HepG2 (cell line): ENCODE data around the gene EIF1. TPM values are rescaled to one million over a fixed set of nuclear protein-coding genes. Genes with fewer than 3 reads are reported as not detected.

Experiments used
- ATAC-seq: fragments of 200-7000 bp; cut with Tn5 transposase; 3 replicates; pipeline ENCODE4 v1.9.1; 2020; ENCODE audit warnings: mild to moderate bottlenecking, moderate library complexity
- Bru-seq: library from RNA; stranded (reverse); fragments of 400-500 nt; gene quantifications from one replicate; lab custom pipeline; 2021; lab: Mats Ljungman, UMichigan
- BruChase-seq, 2 experiments: library from RNA; stranded (reverse); fragments of 400-500 nt; gene quantifications; one replicate each; lab custom pipeline; 2021; lab: Mats Ljungman, UMichigan
- BruUV-seq: library from RNA; stranded (reverse); fragments of 400-500 nt; replicated peaks from 2 replicates; lab custom pipeline; 2021; lab: Mats Ljungman, UMichigan
- CTCF ChIA-PET: fragments of 300-600 bp; formaldehyde crosslinking; extraction: SDS; loops from one replicate; lab custom pipeline; 2021; ENCODE audit warnings: low total read pairs, inconsistent platforms, low intra/inter-chr PET ratio; lab: Yijun Ruan, JAX
- POLR2A ChIA-PET: fragments of 350-600 bp; sonication (Branson Sonifier 250); formaldehyde crosslinking; loops from one replicate; lab custom pipeline; 2020; ENCODE audit warnings: antibody characterized with exemption, inconsistent platforms; lab: Yijun Ruan, JAX
- DNase-seq: peaks from one replicate; pipeline ENCODE4 v3.0.0-alpha.2; 2015; ENCODE audit warnings: low spot score
- FAIRE-seq: peaks from 3 replicates; lab custom pipeline; 2011; peaks lifted over from hg19 to GRCh38; lab: Jason Lieb, UNC
- H2AFZ ChIP-seq: one replicate; pipeline ENCODE4 v1.6.1; 2011; ENCODE audit warnings: low read length, inconsistent platforms
- H3K27ac ChIP-seq: fragments of 300-600 bp; 3 replicates; pipeline ENCODE4 v1.8.0; 2011; ENCODE audit warnings: mixed run types, mild to moderate bottlenecking, mixed read lengths, low read length, inconsistent platforms; ENCODE audit not compliant: insufficient read depth; ENCODE audit errors: extremely low read length
- H3K27me3 ChIP-seq, 2 experiments: fragments of 200-600 bp in 1 of 2; 2 replicates in 1 of 2; 3 replicates in 1 of 2; pipeline versions ENCODE4 v1.6.0 to v1.8.0; 2011; ENCODE audit warnings: low read length in 2 of 2, mild to moderate bottlenecking in 2 of 2, moderate library complexity in 2 of 2, inconsistent platforms in 1 of 2; ENCODE audit not compliant: insufficient read depth in 2 of 2, control insufficient read depth in 1 of 2
- H3K36me3 ChIP-seq, 2 experiments: fragments of 200-600 bp in 1 of 2; replicated peaks in 1 of 2; 2 replicates in 1 of 2; 3 replicates in 1 of 2; pipeline versions ENCODE4 v1.5.1 to v1.8.0; 2011; ENCODE audit warnings: low read length in 2 of 2, inconsistent platforms in 1 of 2; ENCODE audit not compliant: insufficient read depth in 2 of 2, control insufficient read depth in 1 of 2
- H3K4me1 ChIP-seq: 2 replicates; pipeline ENCODE4 v1.5.1; 2012; ENCODE audit warnings: low read length, inconsistent platforms; ENCODE audit not compliant: insufficient read depth
- H3K4me2 ChIP-seq: 2 replicates; pipeline ENCODE4 v1.6.0; 2011; ENCODE audit warnings: low read depth, low read length, inconsistent platforms
- H3K4me3 ChIP-seq, 3 experiments: fragments of 200-600 bp in 1 of 3; sonication (generic), shearing (Covaris generic) in 1 of 3; replicated peaks in 1 of 3; 2 replicates each; pipeline ENCODE4 v1.5.1; 2011 to 2016; ENCODE audit warnings: low read length in 3 of 3, inconsistent platforms in 2 of 3, low read depth in 2 of 3, mild to moderate bottlenecking in 2 of 3, control low read depth in 1 of 3, mixed read lengths in 1 of 3; ENCODE audit not compliant: insufficient read depth in 1 of 3
- H3K79me2 ChIP-seq: one replicate; pipeline ENCODE4 v1.6.1; 2011; ENCODE audit warnings: low read length, inconsistent platforms; ENCODE audit not compliant: insufficient read depth
- H3K9ac ChIP-seq: 2 replicates; pipeline ENCODE4 v1.6.0; 2011; ENCODE audit warnings: mild to moderate bottlenecking, low read depth, low read length, inconsistent platforms; ENCODE audit not compliant: insufficient read depth
- H3K9me3 ChIP-seq: 2 replicates; pipeline ENCODE4 v1.5.1; 2012; ENCODE audit warnings: mild to moderate bottlenecking, low read length
- H4K20me1 ChIP-seq: 2 replicates; pipeline ENCODE4 v1.6.0; 2011; ENCODE audit warnings: inconsistent platforms, mild to moderate bottlenecking, low read length, moderate library complexity; ENCODE audit not compliant: insufficient read depth
- MED1 ChIP-seq: sonication (generic); formaldehyde crosslinking; IDR thresholded peaks from 2 replicates; pipeline ENCODE4 v1.4.0; 2020; ENCODE audit warnings: missing genetic modification reagents
- SNAPC2 ChIP-seq: sonication (generic); formaldehyde crosslinking; IDR thresholded peaks from 2 replicates; pipeline ENCODE4 v1.8.1; 2022; ENCODE audit warnings: mild to moderate bottlenecking, missing genetic modification reagents
- THAP11 ChIP-seq: IDR thresholded peaks from 2 replicates; pipeline ENCODE4 v1.6.1; 2016; ENCODE audit warnings: missing biosample characterization, missing genetic modification reagents
- THAP8 ChIP-seq: sonication (generic); formaldehyde crosslinking; IDR thresholded peaks from 2 replicates; pipeline ENCODE4 v1.5.1; 2020; ENCODE audit warnings: missing genetic modification reagents, mild to moderate bottlenecking, borderline replicate concordance
- ZKSCAN8 ChIP-seq: IDR thresholded peaks from 2 replicates; pipeline ENCODE4 v1.6.1; 2016; ENCODE audit warnings: borderline replicate concordance, missing genetic modification reagents, missing compliant biosample characterization
- ZNF253 ChIP-seq: sonication (generic); formaldehyde crosslinking; IDR thresholded peaks from 2 replicates; pipeline ENCODE4 v1.8.0; 2022; ENCODE audit warnings: mild to moderate bottlenecking, missing genetic modification reagents, borderline replicate concordance
- ZNF382 ChIP-seq: sonication (generic); formaldehyde crosslinking; IDR thresholded peaks from 2 replicates; pipeline ENCODE4 v1.5.0; 2020; ENCODE audit warnings: missing genetic modification reagents, mild to moderate bottlenecking, borderline replicate concordance
- ZNF513 ChIP-seq: sonication (generic); formaldehyde crosslinking; conservative IDR thresholded peaks from 2 replicates; pipeline ENCODE4 v1.5.0; 2020; ENCODE audit warnings: missing genetic modification reagents
- ZNF557 ChIP-seq: sonication (generic); formaldehyde crosslinking; IDR thresholded peaks from 2 replicates; pipeline ENCODE4 v1.4.0; 2020; ENCODE audit warnings: missing genetic modification reagents
- ZNF615 ChIP-seq: sonication (generic); formaldehyde crosslinking; IDR thresholded peaks from 2 replicates; pipeline ENCODE4 v1.5.0; 2020; ENCODE audit warnings: mild to moderate bottlenecking, missing genetic modification reagents, borderline replicate concordance
- ZNF782 ChIP-seq: sonication (generic); formaldehyde crosslinking; IDR thresholded peaks from 2 replicates; pipeline ENCODE4 v1.4.0; 2020; ENCODE audit warnings: missing genetic modification reagents, mild to moderate bottlenecking, borderline replicate concordance
- WGBS: methylation state at CpG from one replicate; pipeline ENCODE4 v1.1.6; 2017; ENCODE audit warnings: low lambda C conversion rate; 5-methylcytosine and 5-hydroxymethylcytosine counted together
- in situ Hi-C: cut with HindIII; loops from 2 replicates; pipeline ENCODE4 v1.10.0; 2017; ENCODE audit warnings: low pct_unique_long_range_greater_than_20kb; ENCODE audit not compliant: extremely low pct_ligation_motif_present
- intact Hi-C: fragments of 100-400 bp; cut with micrococcal nuclease; formaldehyde crosslinking; loops from one replicate; pipeline ENCODE4 v1.10.0; 2022; ENCODE audit not compliant: unreplicated experiment
- long read RNA-seq, 2 experiments: library from RNA in 1 of 2; library from polyadenylated mRNA in 1 of 2; stranded (forward) in 1 of 2; unstranded in 1 of 2; transcript quantifications; one replicate each; pipeline ENCODE4 v2.0.0, GENCODE V29; 2019 to 2022
- polyA minus RNA-seq, 3 experiments: library from RNA; depleted of rRNA, polyadenylated mRNA; stranded (reverse); fragments of >200 nt; gene quantifications; 2 replicates each; pipeline ENCODE4 v1.2.3, GENCODE V29; 2011; ENCODE audit warnings: low replicate concordance in 1 of 3
- polyA plus RNA-seq, 8 experiments: library from polyadenylated mRNA; depleted of rRNA in 3 of 8; stranded (reverse) in 7 of 8; unstranded in 1 of 8; fragments of >200 nt; fragmentation: Illumina TruSeq in 4 of 8; extraction: Trizol in 4 of 8; gene quantifications; 2 replicates each; pipeline versions ENCODE4 v1.2.1 to v1.2.3, GENCODE V29; 2011 to 2016; ENCODE audit warnings: low read depth in 4 of 8, missing spikeins in 1 of 8, mixed read lengths in 1 of 8; ENCODE audit not compliant: insufficient read depth in 1 of 8
- total RNA-seq, 5 experiments: library from RNA; depleted of rRNA; stranded (reverse); fragments of >200 nt; fragmentation: Illumina TruSeq; extraction: Trizol; gene quantifications; 2 replicates each; pipeline ENCODE4 v1.2.3, GENCODE V29; 2016; ENCODE audit warnings: low read depth in 1 of 5

EIF1 gene
- total RNA-seq (2016; rRNA removed; fragmentation: Illumina TruSeq; extraction: Trizol), result 147 and 199 TPM in 2 replicates
- total RNA-seq (2016; cell fraction: cytosol; rRNA removed; fragmentation: Illumina TruSeq; extraction: Trizol; ENCODE audit: low read depth), result 90.4 and 105 TPM in 2 replicates
- total RNA-seq (2016; cell fraction: insoluble cytoplasmic fraction; rRNA removed; fragmentation: Illumina TruSeq; extraction: Trizol), result 134 and 191 TPM in 2 replicates
- total RNA-seq (2016; cell fraction: membrane; rRNA removed; fragmentation: Illumina TruSeq; extraction: Trizol), result 209 and 226 TPM in 2 replicates
- total RNA-seq (2016; cell fraction: nucleus; rRNA removed; fragmentation: Illumina TruSeq; extraction: Trizol), result 237 and 265 TPM in 2 replicates
- polyA plus RNA-seq (2011; rRNA removed), result 388 and 517 TPM in 2 replicates
- polyA plus RNA-seq (2011; cell fraction: cytosol; rRNA removed), result 157 and 242 TPM in 2 replicates
- 346 and 409 TPM in 2 replicates for polyA plus RNA-seq (2011; cell fraction: nucleus; rRNA removed)
- polyA plus RNA-seq (2012), result 1,096 and 1,427 TPM in 2 replicates
- polyA plus RNA-seq (2016; cell fraction: cytosol; fragmentation: Illumina TruSeq; extraction: Trizol; ENCODE audit: low read depth), result 537 and 540 TPM in 2 replicates
- polyA plus RNA-seq (2016; cell fraction: insoluble cytoplasmic fraction; fragmentation: Illumina TruSeq; extraction: Trizol; ENCODE audit: low read depth), result 606 and 702 TPM in 2 replicates
- 490 and 548 TPM in 2 replicates for polyA plus RNA-seq (2016; cell fraction: membrane; fragmentation: Illumina TruSeq; extraction: Trizol; ENCODE audit: low read depth)
- polyA plus RNA-seq (2016; cell fraction: nucleus; fragmentation: Illumina TruSeq; extraction: Trizol; ENCODE audit: insufficient read depth, low read depth), result 691 and 695 TPM in 2 replicates
- 70.2 and 87.8 TPM in 2 replicates for polyA minus RNA-seq (2011; rRNA and poly(A)+ RNA removed; ENCODE audit: low replicate concordance)
- polyA minus RNA-seq (2011; cell fraction: cytosol; rRNA and poly(A)+ RNA removed), result 159 and 198 TPM in 2 replicates
- polyA minus RNA-seq (2011; cell fraction: nucleus; rRNA and poly(A)+ RNA removed), result 333 and 395 TPM in 2 replicates
- percentile 100 among the genes with signal in this experiment for Bru-seq, nascent RNA
- percentile 100 among the genes with signal in this experiment for BruChase-seq, experiment 1, labeled RNA remaining after a 6-hour chase
- BruChase-seq, experiment 2, labeled RNA remaining after a 2-hour chase, result percentile 100 among the genes with signal in this experiment
- long read RNA-seq, experiment 1, transcript EIF1-203 (4 exons, 2,330 nt), result major isoform, 791 of 836 reads
- long read RNA-seq, experiment 1, transcript EIF1-201 (3 exons, 1,120 nt), result minor isoform, 6 of 836 reads
- long read RNA-seq, experiment 1, partial matches to known transcripts, result 23 of 836 reads
- long read RNA-seq, experiment 1, other reads (novel, unspliced or antisense), result 16 of 836 reads
- long read RNA-seq, experiment 2, transcript EIF1-205 (3 exons, 1,428 nt), result minor isoform, 5 of 3,622 reads
- long read RNA-seq, experiment 2, transcript EIF1-202 (2 exons, 2,170 nt), result minor isoform, 53 of 3,622 reads
- long read RNA-seq, experiment 2, transcript EIF1-203 (4 exons, 2,330 nt), result major isoform, 3,214 of 3,622 reads
- long read RNA-seq, experiment 2, transcript EIF1-201 (3 exons, 1,120 nt), result minor isoform, 23 of 3,622 reads
- long read RNA-seq, experiment 2, partial matches to known transcripts, result 157 of 3,622 reads
- long read RNA-seq, experiment 2, other reads (novel, unspliced or antisense), result 170 of 3,622 reads

- H4K20me1 ChIP-seq, result peaks cover 39% of the 10 kb centered on the region
- under 1% methylated on average over 49 of the region's 81 CpGs for WGBS
- peak within 1 kb of the TSS; percentile 68 for H2AFZ ChIP-seq
- CTCF ChIA-PET, result interaction anchor here (0.5 to 1.3 kb wide), 3 partner anchors 22 to 1028 kb away, joined by 3 to 5 read pairs (median 3); no protein-coding TSS in a partner anchor
- peak; percentile 100 for DNase-seq
- H3K27ac ChIP-seq, result peak within 1 kb of the TSS; percentile 99
- TSS peak; percentile 61 for BruUV-seq
- no peaks in the 10 kb centered on the region for H3K9me3 ChIP-seq
- H3K27me3 ChIP-seq, result no peaks in the 10 kb centered on the region; a peak in 2 of 5 replicates
- H3K4me3 ChIP-seq, result peak within 1 kb of the TSS; percentile 88 to 99 (median 97)
- peak; percentile 82 for ATAC-seq
- intact Hi-C loops, result loop anchor here (1.0 kb wide), 1 partner anchor 23 kb away; no protein-coding TSS in a partner anchor
- peaks cover 22 to 41% of the 10 kb centered on the region in 2 experiments for H3K36me3 ChIP-seq
- H3K9ac ChIP-seq, result peak within 1 kb of the TSS; percentile 100
- peaks cover 29% of the 10 kb centered on the region for H3K4me1 ChIP-seq
- H3K4me2 ChIP-seq, result peak within 1 kb of the TSS; percentile 99
- peak; percentile 84 for FAIRE-seq
- POLR2A ChIA-PET, result interaction anchor here (0.6 to 6.6 kb wide), 110 partner anchors 9 to 1680 kb away, joined by 3 to 443 read pairs (median 5); partner anchors contain the start of genes ACLY, CNP, DNAJC7 and FKBP10
- in situ Hi-C loops, result no loop called here
- H3K79me2 ChIP-seq, result peaks cover 18% of the 10 kb centered on the region
- TF ChIP-seq THAP11 (CRISPR knock-in tag) (peak; percentile 90), ZNF253 (CRISPR knock-in tag) (peak; percentile 83), ZNF513 (CRISPR knock-in tag) (no peak; the same call in 1 of the 2 replicates), SNAPC2 (CRISPR knock-in tag) (no peak), ZNF782 (CRISPR knock-in tag) (peak; percentile 86), THAP8 (peak; percentile 53; the same call in 1 of the 2 replicates), ZNF382 (CRISPR knock-in tag) (no peak), ZNF615 (peak; percentile 39; the same call in 1 of the 2 replicates), ZNF557 (peak; percentile 74; the same call in 1 of the 2 replicates), MED1 (CRISPR knock-in tag) (peak; percentile 82; the same call in 1 of the 2 replicates), ZKSCAN8 (no peak)
These were observed at the start of gene EIF1 for GRCh38 chr17:41688641-41689496. EIF1 (plus strand) TSS chr17:41688885; CDS start chr17:41689039, 154 bp downstream.
